ENCODE data around the gene ELSPBP1.
"Not testable (repeated sequence)": the region's sequence is repeated elsewhere in the genome, so short reads cannot be mapped to it uniquely, and the experiment has no call there.

ELSPBP1 gene

DNA sequence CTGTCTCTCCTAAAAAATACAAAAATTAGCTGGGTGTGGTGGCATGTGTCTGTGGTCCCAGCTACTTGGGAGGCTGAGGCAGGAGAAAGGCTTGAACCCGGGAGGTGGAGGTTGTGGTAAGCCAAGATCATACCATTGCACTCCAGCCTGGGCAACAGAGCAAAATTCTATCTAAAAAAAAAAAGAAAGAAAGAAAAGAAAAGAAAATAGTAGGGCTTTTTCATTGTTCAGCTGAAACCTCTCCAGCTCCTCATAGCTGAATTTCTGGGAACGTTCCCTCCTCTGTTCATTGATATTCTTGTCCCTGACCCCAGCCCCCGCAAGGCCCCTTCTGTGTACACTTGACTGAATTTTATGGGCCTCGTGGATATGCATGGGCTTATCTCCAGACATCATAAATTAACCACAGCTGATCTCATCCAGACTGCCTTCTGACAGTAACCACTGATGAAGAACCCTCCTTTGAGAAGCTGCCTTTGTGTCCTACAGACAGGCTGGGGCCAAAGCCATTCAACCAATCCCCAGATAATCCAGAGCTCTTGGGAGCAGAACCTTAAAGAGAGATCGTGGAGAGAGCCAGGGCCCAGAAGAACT is at the start of gene ELSPBP1:
TSS of gene ELSPBP1 (plus strand) at position 424 of the 594 bp plus-strand sequence. CDS start 14,036 bp downstream, outside the sequence.
- Mint-ChIP-seq H3K27me3 (peaks cover 32% of the 10 kb centered on the region), H3K4me3 (no peak within 1 kb of the TSS), H3K27ac (ENCODE audit: low read depth) (no peak within 1 kb of the TSS), H3K36me3 (ENCODE audit: insufficient read depth) (no peaks in the 10 kb centered on the region), H3K9me3 (no peaks in the 10 kb centered on the region), H3K4me1 (no peaks in the 10 kb centered on the region)
- ATAC-seq (replicated peaks; ENCODE audit: extremely low read depth, poor library complexity, severe bottlenecking) (no peak), DNase-seq (ENCODE audit: low spot score in 2 of 2) (no peak)

GRCh38 chr19:47949852-47950521 is 44.4 kb upstream of the ELSPBP1 start:
- DNase-seq (ENCODE audit: low spot score in 2 of 2) = peak; percentile 13 to 25
- not testable (repeated sequence) for H3K4me3 Mint-ChIP-seq; H3K27me3 Mint-ChIP-seq; ATAC-seq (replicated peaks; ENCODE audit: extremely low read depth, poor library complexity, severe bottlenecking); H3K27ac Mint-ChIP-seq (ENCODE audit: low read depth); H3K9me3 Mint-ChIP-seq; H3K36me3 Mint-ChIP-seq (ENCODE audit: insufficient read depth); H3K4me1 Mint-ChIP-seq

GRCh38 chr19:47952132-47952531 is 42.3 kb upstream of the ELSPBP1 start:
- H3K4me3 Mint-ChIP-seq; H3K36me3 Mint-ChIP-seq (ENCODE audit: insufficient read depth); DNase-seq (ENCODE audit: low spot score in 2 of 2); H3K4me1 Mint-ChIP-seq; H3K27me3 Mint-ChIP-seq; H3K9me3 Mint-ChIP-seq; H3K27ac Mint-ChIP-seq (ENCODE audit: low read depth); ATAC-seq (replicated peaks; ENCODE audit: extremely low read depth, poor library complexity, severe bottlenecking): not testable (repeated sequence)

DNA sequence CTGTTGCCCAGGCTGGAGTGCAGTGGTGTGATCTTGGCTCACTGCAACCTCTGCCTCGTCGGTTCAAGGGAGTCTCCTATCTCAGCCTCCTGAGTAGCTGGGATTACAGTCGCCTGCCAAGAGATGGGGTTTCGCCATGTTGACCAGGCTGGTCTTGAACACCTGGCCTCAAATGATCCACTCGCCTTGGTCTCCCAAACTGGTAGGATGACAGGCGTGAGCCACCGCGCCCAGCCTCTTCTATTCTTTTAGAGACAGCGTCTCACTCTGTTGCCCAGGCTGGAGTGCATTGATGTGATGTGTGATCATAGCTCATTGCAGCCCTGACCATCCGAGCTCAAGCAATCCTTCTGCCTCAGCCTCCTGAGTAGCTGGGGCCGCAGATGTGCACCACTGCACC is 38.5 kb upstream of the ELSPBP1 start:
- DNase-seq (ENCODE audit: low spot score in 2 of 2); H3K9me3 Mint-ChIP-seq; H3K4me3 Mint-ChIP-seq; H3K36me3 Mint-ChIP-seq (ENCODE audit: insufficient read depth); ATAC-seq (replicated peaks; ENCODE audit: extremely low read depth, poor library complexity, severe bottlenecking); H3K27ac Mint-ChIP-seq (ENCODE audit: low read depth); H3K4me1 Mint-ChIP-seq: not testable (repeated sequence)
- peaks cover 13% of the 10 kb centered on the region for H3K27me3 Mint-ChIP-seq

GRCh38 chr19:47973529-47973928 is 20.9 kb upstream of the ELSPBP1 start:
- Mint-ChIP-seq H3K4me1 (no peaks in the 10 kb centered on the region), H3K9me3 (no peaks in the 10 kb centered on the region), H3K36me3 (ENCODE audit: insufficient read depth) (no peaks in the 10 kb centered on the region), H3K27me3 (peaks cover 46% of the 10 kb centered on the region), H3K4me3 (no peak overlapping the region), H3K27ac (ENCODE audit: low read depth) (no peak overlapping the region)
- DNase-seq (ENCODE audit: low spot score in 2 of 2) (no peak), ATAC-seq (replicated peaks; ENCODE audit: extremely low read depth, poor library complexity, severe bottlenecking) (no peak)

- no peaks in the 10 kb centered on the region for H3K4me1 Mint-ChIP-seq
- DNase-seq (ENCODE audit: low spot score in 2 of 2) (no peak), ATAC-seq (replicated peaks; ENCODE audit: extremely low read depth, poor library complexity, severe bottlenecking) (no peak)
- no peaks in the 10 kb centered on the region for H3K9me3 Mint-ChIP-seq
- H3K4me3 Mint-ChIP-seq = no peak overlapping the region
- no peak overlapping the region for H3K27ac Mint-ChIP-seq (ENCODE audit: low read depth)
- peaks cover 33% of the 10 kb centered on the region for H3K27me3 Mint-ChIP-seq
- no peaks in the 10 kb centered on the region for H3K36me3 Mint-ChIP-seq (ENCODE audit: insufficient read depth)
These were observed 3.1 kb upstream of the ELSPBP1 start for GRCh38 chr19:47991191-47991808.

DNA sequence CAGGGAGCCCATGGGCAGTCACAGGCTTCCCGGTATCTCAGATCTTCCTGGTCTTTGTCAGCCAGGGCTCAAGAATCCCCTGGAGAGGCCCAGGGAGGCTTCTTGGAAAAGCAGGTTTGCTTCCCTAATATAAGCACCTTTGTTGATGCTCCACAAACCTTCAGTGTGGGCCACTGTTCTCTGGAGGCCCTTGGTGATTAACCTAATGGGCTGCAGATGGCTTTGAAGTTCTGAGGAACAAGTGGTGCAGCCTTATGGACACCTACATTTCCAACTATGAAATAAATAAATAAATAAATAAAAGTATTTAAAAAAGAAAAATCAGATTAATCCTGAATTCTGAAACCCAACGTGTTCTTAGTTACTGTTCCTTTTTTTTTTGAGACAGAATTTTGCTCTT is 2.4 kb upstream of the ELSPBP1 start, which contains the start of gene BSPH1:
TSS of gene BSPH1 (minus strand) at position 101 of the 400 bp plus-strand sequence. CDS start at position 12, 89 bp downstream.
- ATAC-seq (replicated peaks; ENCODE audit: extremely low read depth, poor library complexity, severe bottlenecking) (no peak), DNase-seq (ENCODE audit: low spot score in 2 of 2) (no peak)
- no peaks in the 10 kb centered on the region for H3K9me3 Mint-ChIP-seq
- no peak within 1 kb of the TSS for H3K27ac Mint-ChIP-seq (ENCODE audit: low read depth)
- no peaks in the 10 kb centered on the region for H3K4me1 Mint-ChIP-seq
- H3K4me3 Mint-ChIP-seq = no peak within 1 kb of the TSS
- peaks cover 33% of the 10 kb centered on the region for H3K27me3 Mint-ChIP-seq
- no peaks in the 10 kb centered on the region for H3K36me3 Mint-ChIP-seq (ENCODE audit: insufficient read depth)

GRCh38 chr19:47996230-47996727 is 1.8 kb downstream of the ELSPBP1 start:
- H3K9me3 Mint-ChIP-seq = no peaks in the 10 kb centered on the region
- H3K4me3 Mint-ChIP-seq = no peak overlapping the region
- no peaks in the 10 kb centered on the region for H3K4me1 Mint-ChIP-seq
- no peak for ATAC-seq (replicated peaks; ENCODE audit: extremely low read depth, poor library complexity, severe bottlenecking)
- H3K27me3 Mint-ChIP-seq = peaks cover 25% of the 10 kb centered on the region
- no peak for DNase-seq (ENCODE audit: low spot score in 2 of 2)
- no peaks in the 10 kb centered on the region for H3K36me3 Mint-ChIP-seq (ENCODE audit: insufficient read depth)
- H3K27ac Mint-ChIP-seq (ENCODE audit: low read depth) = no peak overlapping the region

DNA sequence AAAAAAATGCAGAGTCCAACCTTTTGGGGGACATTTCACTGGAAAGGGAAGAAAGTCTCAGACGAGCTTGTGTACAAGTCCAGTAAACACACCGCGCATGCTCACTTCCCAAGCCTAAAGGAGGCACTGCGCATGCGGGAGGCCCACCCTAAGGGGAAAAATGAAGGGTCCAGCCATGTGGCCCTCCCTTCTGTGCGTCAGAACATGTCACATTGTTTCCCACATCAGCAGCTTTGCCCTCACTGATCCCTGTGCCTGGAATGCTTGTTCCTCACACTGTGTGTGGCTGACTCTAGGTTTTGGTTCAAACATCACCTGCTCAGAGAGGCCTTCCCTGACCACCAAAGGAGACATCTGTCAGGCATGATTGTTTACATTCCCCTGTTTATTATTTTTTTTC is 4.4 kb downstream of the ELSPBP1 start:
- peaks cover 42% of the 10 kb centered on the region for H3K27me3 Mint-ChIP-seq
- ATAC-seq (replicated peaks; ENCODE audit: extremely low read depth, poor library complexity, severe bottlenecking) (no peak), DNase-seq (ENCODE audit: low spot score in 2 of 2) (no peak)
- H3K4me1 Mint-ChIP-seq = no peaks in the 10 kb centered on the region
- no peaks in the 10 kb centered on the region for H3K36me3 Mint-ChIP-seq (ENCODE audit: insufficient read depth)
- H3K4me3 Mint-ChIP-seq = no peak overlapping the region
- H3K27ac Mint-ChIP-seq (ENCODE audit: low read depth) = no peak overlapping the region
- no peaks in the 10 kb centered on the region for H3K9me3 Mint-ChIP-seq

- Mint-ChIP-seq H3K27me3 (peaks cover 40% of the 10 kb centered on the region), H3K4me3 (no peak overlapping the region), H3K27ac (ENCODE audit: low read depth) (no peak overlapping the region), H3K4me1 (no peaks in the 10 kb centered on the region), H3K36me3 (ENCODE audit: insufficient read depth) (no peaks in the 10 kb centered on the region), H3K9me3 (no peaks in the 10 kb centered on the region)
- no peak for ATAC-seq (replicated peaks; ENCODE audit: extremely low read depth, poor library complexity, severe bottlenecking)
- no peak for DNase-seq (ENCODE audit: low spot score in 2 of 2)
These were observed 6.4 kb downstream of the ELSPBP1 start for GRCh38 chr19:48000846-48001245.

DNA sequence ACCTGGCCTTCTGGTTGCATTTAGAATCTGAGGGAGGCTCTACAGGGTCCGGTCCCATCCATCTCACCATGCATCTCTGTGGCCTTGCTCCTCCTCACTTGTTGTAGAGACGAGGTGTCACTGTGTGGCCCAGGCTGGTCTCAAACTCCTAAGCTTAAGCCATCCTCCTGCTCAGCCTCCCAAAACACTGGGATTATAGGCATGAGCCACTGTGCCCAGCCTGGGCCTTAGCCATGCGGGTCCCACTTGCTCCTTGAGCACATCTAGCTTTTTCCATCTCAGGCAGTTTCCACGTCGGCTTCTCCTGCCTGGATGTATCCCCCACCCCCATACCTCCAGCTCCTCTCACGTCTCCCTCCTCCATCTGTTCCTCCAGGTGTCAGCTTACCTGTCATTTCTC is 9.8 kb downstream of the ELSPBP1 start:
- H3K4me1 Mint-ChIP-seq = no peaks in the 10 kb centered on the region
- H3K4me3 Mint-ChIP-seq = no peak overlapping the region
- no peak overlapping the region for H3K27ac Mint-ChIP-seq (ENCODE audit: low read depth)

DNA sequence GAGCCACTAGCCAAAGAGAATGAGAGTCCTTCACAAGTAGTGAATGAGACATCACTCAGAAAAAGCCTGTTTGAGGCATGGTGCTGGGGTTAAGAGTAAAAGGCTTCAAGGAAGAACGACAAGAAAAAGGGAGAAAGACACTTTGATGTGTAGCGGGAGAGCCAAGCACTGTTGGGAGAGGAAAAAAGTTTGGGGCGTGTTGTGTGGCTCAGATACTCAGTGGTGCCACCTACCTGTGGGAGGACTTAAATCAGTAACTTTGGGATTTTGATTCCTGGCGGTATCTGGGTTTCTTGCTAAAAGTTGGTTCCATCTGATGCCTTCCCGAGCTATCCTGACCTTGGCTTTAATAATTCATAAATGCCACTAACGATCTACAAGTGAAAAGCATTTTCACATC is 12.3 kb downstream of the ELSPBP1 start:
- ATAC-seq (replicated peaks; ENCODE audit: extremely low read depth, poor library complexity, severe bottlenecking) (no peak), DNase-seq (ENCODE audit: low spot score in 2 of 2) (no peak)
- Mint-ChIP-seq H3K36me3 (ENCODE audit: insufficient read depth) (no peaks in the 10 kb centered on the region), H3K4me1 (no peaks in the 10 kb centered on the region), H3K27ac (ENCODE audit: low read depth) (no peak overlapping the region), H3K4me3 (no peak overlapping the region), H3K27me3 (peaks cover 33% of the 10 kb centered on the region), H3K9me3 (no peaks in the 10 kb centered on the region)

More for the DNA sequence above, 9.8 kb downstream of the ELSPBP1 start:
- H3K9me3 Mint-ChIP-seq = no peaks in the 10 kb centered on the region
- H3K36me3 Mint-ChIP-seq (ENCODE audit: insufficient read depth) = no peaks in the 10 kb centered on the region
- ATAC-seq (replicated peaks; ENCODE audit: extremely low read depth, poor library complexity, severe bottlenecking) = no peak
- peaks cover 38% of the 10 kb centered on the region for H3K27me3 Mint-ChIP-seq
- DNase-seq (ENCODE audit: low spot score in 2 of 2) = no peak
